ENCODE results near the gene SYT12.
"Not testable (repeated sequence)": the region's sequence is repeated elsewhere in the genome, so short reads cannot be mapped to it uniquely, and the experiment has no call there.

The SYT12 gene, protein sequence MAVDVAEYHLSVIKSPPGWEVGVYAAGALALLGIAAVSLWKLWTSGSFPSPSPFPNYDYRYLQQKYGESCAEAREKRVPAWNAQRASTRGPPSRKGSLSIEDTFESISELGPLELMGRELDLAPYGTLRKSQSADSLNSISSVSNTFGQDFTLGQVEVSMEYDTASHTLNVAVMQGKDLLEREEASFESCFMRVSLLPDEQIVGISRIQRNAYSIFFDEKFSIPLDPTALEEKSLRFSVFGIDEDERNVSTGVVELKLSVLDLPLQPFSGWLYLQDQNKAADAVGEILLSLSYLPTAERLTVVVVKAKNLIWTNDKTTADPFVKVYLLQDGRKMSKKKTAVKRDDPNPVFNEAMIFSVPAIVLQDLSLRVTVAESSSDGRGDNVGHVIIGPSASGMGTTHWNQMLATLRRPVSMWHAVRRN

DNA sequence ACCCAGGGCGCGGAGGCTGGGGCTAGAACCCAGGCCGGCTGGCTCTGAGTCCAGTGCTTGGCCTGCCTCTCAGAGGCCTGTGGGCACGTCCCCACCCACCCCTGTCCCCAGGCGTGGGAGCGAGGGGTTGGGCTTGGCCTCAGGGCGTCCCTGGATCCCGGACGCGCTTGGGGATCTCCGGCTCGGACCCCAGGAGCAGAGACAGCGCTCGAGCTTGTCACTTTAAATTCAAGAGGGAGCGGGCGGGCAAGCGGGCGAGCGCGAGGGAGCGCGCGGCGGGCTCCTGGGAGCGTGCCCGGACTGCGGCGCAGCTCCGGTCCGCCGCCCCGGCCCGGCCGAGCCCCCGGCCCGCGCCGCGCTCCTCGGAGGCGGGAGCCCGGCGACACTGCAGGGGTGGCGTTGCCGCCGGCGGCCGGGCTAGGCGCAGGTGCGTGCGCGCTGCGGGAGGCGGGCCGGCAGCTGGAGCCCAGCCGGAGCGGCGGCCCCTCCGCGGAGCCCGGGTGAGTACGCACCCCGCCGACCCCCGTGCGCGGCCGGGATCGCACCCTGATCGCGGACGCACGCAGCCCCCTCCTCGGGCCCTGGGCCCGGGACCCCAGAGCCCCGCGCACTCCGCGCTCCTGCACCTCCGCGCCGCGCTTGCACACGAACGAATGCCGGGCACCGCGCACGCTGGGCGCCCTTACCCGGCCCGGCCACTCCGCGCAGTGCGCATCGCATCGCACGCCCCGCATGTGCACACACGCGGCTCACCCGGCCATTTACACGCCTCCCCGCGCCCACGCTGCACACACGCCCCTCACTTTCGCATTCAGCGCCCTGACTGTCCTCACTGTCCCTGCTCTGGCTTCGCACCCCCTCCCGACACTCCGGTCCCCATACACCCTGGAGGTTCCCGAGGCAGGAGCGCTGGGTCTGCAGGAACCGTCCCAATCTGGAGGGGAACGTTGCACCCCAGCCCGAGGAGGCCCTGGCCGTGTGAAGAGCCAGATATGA lies at the start of gene SYT12:
TSS of gene SYT12 (plus strand) at position 174 of the 996 bp plus-strand sequence. CDS start 7,011 bp downstream, outside the sequence.
- no peak for DNase-seq

DNA sequence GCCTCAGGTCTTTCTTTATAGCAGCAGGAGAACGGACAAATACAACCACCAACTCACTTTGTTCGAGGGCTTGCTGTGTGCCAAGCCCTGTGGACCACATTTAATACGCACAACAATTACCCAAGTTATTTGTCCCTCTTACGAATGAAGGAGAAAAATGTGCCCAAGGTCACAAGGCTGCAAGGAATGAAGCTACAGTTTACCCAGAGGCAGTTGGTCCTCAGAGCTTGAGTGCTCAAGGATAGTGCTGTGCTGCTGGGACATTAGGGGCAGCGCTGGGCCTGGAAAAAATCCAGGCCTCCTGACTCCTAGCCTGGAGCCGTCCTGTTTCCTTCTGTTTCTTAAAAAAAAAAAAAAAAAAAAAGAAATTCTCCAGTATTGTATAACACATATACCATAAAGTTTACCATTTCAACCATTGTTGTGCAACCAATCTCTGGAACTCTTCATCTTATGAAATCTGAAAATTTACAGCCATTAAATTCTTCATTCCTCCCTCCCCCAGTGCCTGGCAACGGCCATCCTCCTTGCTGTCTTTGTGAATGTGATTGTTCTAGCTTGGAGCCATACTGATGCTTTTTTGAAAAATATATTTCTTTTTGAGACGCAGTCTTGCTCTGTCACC lies 48.9 kb upstream of the SYT12 start:
- no peak for DNase-seq

DNA sequence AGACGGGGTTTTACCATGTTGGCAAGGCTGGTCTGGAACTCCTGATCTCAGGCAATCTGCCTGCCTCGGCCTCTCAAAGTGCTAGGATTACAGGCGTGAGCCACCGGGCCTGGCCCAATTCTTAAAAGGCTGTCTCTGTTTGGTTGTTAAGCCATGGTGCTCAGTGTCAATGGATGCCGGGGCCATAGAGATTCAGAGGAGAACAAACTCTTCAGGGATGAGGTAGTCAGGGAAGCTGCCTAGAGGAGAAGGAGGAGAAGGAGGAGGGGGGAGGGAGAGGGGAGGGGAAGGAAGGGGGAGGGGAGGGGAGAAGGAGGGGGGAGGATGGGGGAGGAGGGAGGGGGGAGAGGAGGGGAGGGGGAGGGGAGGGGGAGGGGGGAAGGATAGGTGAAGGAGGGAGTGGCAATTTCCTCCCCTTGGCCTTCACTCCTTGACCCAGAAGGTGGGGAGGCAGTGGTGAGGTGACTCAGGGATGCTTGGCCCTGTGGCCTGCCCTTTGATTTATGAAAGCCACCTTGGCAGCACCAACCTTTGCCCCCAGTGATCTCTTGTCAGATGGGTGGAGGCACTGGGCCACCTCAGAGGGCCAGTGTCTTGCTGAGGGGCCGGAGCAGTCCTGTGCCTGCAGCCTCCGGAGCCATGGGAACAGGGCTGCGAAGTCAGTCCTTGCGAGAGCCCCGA lies 48.1 kb upstream of the SYT12 start, which contains the start of gene C11orf86:
TSS of gene C11orf86 (plus strand) at position 581 of the 681 bp plus-strand sequence. CDS start at position 640, 59 bp downstream.
- no peak for DNase-seq

DNA sequence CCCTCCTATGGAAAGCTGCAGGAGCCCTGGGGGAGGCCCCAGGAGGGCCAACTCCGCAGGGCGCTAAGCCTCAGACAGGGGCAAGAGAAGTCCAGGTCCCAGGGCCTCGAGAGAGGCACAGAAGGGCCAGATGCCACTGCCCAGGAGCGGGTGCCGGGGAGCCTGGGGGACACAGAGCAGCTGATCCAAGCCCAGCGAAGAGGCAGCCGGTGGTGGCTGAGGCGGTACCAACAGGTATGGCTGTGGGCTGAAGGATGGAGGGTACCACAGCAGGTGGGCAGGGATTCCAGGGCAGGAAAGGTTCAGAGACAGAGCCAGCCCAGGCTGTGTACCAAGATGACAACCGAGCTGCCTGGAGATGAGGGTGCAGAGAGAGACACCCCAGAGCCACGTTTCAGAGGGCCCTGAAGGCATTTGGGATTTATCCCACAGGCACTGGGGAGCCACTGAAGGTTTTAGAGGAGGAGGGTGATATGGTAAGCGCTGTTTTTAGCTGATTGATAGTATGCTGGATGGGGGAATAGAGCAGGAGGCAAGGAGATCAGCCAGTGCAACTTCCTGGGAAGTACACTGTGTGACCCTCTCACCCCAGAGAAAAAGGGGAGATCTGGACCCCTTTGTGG lies 47.4 kb upstream of the SYT12 start:
- DNase-seq: no peak

DNA sequence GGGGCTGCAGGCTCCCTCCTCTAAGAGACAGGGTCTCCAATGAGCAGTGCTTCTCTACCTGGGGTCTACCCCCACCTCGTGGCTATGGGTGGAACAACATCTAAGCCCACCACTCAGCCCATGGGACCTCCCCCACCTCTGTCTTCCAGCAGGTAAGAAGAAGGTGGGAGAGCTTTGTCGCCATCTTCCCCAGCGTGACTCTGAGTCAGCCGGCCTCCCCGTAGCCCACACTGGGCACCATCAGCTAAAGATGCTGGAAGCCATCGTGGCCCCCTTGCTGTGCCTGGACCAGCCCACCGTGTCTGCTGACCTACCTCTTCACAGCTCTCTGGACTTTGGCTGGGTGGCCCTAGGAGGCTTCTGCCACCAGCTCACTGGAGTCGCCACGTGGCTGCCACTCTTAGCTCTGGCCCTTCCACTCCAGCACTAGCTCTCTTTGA lies 46.9 kb upstream of the SYT12 start:
- DNase-seq: no peak

DNA sequence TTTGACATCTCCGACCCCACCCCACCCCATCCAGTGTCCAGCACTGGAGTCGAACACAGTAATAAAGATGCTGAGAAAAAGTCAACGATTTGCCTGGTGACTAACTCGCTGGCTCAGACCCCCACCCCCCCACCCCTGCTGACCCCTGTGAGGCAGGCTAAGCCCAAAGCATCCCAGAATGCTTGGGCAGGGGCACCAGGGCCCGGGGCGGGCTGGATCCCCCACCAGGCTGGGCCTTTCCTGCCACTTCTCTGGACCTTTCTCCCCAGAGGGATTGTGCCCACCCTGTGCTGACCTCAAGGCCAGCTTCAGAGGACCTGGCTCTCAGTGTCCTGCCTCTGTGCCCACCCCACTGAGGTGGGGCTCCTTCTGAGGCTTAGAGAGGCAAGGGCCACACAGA lies 46.0 kb upstream of the SYT12 start:
- DNase-seq: no peak

DNA sequence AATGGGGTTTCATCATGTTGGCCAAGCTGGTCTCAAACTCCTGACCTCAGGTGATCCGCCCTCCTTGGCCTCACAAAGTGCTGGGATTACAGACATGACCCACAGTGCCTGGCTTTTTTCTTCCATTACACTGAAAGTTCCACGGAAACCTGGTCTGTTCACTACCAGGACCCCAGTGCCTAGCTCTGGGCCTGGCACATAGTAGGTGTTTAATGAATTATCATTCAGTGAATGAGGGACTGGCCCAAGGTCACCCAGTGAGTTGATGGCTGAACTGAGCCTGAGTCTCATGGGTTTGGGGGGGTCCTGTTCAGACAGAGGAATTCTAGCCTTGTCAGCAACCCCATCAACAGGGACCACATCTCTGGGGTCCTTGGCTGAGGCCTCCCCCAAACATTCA lies 44.7 kb upstream of the SYT12 start:
- no peak for DNase-seq

DNA sequence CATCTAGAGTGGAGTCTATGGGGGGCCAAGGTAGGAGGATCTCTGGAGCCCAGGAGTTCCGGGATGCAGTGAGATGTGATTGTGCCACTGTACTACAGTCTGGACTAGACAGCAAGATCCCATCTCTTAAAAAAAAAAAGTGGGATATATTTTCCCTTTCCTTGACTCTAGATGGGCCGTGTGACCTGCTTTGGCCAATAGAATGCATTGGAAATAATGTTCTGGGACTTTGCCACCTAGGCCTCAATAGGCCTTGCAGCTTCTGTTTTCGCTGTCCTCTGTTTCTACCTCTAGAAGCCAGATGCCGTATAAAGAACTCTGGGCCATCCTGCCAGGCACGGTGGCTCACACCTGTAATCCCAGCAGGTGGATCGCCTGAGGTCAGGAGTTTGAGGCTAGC lies 44.2 kb upstream of the SYT12 start:
- DNase-seq: no peak

DNA sequence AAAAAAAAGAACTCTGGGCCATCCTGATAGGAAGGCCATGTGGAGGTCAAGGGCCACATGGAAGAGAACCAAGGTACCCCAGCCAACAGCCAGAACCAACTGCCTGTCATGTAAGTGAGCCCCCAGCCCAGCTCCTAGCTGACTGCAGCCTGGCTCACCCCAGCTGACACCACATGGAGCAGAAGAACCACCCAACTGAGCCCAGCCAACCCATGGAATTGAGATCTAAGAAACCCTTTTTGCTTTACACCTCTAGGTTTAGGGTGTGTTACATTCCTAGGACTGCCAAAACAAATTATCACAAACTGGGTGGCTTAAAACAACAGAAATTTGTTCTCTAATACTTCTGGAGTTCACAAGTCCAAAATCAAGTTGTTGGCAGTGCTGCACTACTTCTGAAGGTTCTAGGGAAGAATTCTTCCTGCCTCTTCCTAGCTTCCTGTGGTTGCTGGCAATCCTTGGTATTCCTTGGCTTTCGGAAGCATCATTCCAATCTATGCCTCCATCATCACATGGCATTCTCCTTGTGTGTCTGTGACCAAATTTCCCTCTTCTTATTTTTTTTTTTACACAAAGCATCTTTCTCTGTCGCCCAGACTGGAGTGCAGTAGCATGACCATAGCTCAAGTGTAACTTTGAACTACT lies 43.5 kb upstream of the SYT12 start:
- no peak for DNase-seq

DNA sequence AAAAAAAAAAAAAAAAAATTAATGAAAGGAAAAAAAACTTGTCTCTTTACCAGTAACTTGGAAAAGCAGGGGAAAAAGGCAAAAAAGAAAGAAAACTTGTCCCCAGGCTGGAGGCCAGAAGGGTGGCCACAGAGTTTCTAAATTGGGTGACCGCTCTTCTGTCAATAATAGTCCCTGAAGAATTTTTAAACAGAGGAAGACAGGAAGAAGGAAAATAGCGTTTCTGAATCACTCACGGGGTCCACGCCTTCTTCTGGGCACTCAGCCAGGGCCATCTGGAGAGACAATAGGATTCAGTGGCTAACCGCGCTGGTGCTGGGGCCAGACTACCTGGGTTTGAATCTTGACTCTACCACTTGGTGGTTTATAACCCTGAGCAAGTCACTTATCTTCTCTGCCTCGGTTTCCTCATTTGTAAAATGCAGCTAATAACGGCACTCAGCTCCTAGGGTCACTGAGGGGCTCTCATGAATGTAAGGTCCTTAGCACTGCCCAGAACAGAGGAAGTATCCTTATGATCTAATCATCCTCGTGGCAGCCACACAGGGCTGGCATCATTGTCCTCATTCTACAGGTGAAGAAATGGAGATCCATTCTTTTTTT lies 40.9 kb upstream of the SYT12 start:
- DNase-seq: peak; percentile 96

DNA sequence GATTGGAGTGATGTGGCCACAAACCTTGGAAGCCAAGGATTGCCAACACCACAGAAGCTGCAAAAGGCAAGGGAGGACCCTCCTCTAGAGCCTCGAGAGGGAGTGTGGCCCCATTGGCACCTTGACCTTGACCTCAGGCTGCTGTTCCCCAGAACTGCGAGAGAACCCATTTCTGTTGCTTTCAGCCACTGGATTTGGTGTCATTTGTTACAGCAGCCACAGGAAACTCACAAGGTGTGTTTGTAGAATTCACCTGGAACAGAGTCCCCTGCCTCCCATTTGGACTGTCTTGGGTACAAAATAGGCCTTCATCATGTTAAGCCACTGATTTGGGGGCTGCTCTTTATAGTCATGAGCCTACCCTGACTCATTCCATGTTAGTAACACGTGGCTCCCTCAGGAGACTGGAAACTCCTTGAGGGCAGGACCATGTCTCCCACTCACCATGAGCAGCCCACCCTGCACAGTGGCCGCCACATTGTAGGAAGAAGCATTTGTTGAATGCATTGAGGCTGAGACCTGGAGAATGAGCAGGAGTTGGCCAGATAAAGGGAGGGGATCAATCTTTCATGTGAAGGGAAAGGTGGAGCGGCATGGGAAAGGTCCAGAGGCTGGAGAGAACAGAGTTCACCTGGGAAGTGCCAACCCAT lies 39.5 kb upstream of the SYT12 start:
- DNase-seq: no peak

DNA sequence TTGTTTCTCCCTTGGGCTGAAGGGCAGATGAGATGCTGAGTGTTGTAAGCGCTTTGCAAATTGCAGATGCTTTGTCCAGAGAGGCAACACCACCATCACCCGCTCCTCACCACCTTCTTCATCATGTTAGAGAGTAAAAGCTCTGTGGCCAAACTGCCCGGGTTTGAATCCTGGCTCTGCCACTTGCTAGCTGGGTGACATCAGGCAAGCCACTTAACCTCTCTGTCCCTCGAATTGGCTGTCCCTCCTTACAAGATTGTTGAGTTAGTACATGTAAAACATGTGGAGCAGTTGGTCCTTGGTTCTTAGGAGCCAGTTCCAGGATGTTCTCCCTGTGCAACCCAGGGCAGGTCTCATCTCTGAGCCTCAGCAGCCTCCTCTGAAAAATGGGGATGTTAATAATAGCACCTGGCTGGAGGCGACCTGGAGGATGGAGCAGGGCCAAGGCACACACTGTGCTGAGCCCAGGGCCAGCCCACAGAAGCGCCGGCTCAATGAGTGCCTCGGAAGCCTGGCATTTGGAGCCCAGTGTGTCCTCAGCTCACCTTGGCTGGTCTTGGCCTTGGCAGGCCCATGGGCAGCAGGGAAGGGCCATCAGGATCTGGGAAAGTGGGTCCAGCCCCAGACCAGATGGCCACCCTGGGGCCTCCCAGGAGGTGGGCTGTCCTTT lies 37.3 kb upstream of the SYT12 start:
- DNase-seq: no peak

DNA sequence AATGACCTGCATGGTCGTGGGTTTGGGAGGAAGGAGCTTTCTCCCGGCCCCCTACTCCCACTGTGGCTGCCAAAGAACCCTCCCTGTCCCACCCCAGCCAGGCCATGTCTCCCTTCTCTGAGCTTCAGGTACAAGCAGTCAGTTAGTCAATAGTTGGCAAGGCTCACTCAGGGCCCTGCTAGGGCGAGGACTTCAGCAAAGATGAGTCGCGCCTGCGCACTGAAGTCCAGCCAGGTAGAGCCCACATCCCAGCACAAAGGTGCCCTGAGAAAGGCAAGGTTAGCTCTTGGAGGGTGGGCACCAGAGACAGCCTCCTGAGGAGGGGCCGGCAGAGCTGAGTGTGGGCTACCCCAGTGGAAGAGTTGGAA lies 36.8 kb upstream of the SYT12 start:
- no peak for DNase-seq

DNA sequence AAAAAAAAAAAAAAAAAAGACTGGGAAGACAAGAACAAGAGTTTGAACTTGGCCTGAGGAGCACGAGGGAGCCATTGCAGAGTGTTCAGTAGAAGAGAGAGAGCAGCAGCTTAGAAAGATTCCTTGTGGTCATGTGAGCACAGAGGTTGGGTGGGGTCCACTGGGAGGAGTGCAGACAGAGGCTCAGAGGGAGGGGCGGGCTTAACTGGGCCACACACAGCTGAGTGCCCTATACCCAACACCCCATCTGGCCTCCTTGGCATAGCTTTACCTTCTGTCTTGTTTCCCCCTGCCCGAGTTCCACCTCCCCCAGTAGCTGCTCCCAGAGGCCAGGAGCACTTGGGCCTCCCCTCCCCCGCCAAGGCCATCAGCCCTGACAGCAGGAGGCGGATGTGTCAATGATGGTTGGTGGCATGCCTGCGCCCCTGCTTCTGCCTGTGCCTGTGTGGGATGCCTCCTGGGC lies 35.7 kb upstream of the SYT12 start:
- DNase-seq: peak; percentile 66

DNA sequence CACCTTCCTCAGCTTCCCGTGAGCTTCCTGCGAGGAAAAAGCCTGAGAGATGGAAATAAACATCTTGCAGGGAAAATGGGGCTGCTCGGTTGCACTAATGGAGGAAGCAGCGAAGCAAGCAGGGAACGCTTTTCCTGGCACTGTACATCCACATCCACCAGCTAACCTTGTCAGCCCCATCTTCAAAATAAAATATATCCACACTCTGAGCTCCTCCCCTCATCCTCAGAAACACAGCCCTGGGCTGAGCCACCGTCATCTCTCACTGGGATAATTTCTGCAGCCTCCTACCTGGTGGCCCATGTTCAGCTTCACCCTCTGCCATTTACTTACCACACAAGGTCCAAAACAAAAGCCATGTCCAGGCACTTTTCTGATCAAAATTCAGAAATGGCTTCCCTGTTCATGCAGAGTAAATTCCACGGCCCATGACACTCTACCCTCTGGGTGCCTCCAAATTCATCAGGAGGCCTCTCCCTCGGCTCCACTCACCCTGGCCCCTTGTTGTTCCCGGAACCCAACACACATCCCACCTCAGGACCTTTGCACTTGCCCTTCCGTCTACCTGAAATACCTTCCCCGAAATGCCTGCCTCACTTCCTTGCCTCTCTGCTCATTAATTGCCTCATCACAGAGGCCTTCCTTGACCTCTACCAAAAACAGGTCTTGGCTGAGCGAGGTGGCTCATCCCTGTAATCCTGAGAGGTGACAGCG lies 34.9 kb upstream of the SYT12 start:
- no peak for DNase-seq

DNA sequence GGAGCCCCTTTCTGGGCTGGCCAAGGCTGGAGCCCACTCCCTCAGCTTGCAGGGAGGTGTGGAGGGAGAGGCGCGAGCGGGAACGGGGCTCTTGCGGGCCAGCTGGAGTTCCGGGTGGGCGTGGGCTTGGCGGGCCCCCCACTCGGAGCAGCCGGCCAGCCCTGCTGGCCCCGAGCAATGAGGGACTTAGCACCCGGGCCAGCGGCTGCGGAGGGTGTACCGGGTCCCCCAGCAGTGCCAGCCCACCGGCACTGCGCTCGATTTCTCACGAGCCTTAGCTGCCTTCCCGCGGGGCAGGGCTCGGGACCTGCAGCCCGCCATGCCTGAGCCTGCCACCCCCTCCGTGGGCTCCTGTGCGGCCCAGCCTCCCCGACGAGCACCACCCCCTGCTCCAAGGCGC lies 34.2 kb upstream of the SYT12 start:
- DNase-seq: not testable (repeated sequence)

DNA sequence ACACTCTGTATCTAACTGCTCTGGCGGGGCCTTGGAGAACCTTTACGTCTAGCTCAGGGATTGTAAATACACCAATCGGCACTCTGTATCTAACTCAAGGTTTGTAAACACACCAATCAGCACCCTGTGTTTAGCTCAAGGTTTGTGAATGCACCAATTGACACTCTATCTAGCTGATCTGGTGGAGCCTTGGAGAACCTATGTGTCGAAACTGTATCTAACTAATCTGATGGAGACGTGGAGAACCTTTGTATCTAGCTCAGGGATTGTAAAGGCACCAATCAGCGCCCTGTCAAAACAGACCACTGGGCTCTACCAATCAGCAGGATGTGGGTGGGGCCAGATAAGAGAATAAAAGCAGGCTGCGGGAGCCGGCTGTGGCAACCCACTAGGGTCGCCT lies 33.6 kb upstream of the SYT12 start:
- not testable (repeated sequence) for DNase-seq

DNA sequence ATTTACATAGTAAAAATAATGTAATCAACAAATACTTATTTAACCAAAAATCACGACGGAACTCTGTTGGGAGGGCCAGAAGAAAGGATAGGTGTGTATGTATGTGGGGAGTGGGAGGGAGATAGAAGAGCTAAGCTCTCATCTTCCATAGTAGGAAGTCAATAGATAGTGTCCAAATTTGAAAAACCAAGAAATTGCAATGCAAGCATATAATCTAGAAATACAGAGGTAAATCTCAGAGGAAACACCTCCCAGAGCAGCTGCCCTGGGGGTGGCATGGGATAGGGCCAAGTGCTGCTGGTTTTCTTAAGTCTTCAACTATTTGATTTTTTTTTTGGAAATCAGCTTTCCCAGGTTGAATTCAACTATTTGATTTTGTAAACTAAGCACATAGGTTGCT lies 30.9 kb upstream of the SYT12 start:
- no peak for DNase-seq

DNA sequence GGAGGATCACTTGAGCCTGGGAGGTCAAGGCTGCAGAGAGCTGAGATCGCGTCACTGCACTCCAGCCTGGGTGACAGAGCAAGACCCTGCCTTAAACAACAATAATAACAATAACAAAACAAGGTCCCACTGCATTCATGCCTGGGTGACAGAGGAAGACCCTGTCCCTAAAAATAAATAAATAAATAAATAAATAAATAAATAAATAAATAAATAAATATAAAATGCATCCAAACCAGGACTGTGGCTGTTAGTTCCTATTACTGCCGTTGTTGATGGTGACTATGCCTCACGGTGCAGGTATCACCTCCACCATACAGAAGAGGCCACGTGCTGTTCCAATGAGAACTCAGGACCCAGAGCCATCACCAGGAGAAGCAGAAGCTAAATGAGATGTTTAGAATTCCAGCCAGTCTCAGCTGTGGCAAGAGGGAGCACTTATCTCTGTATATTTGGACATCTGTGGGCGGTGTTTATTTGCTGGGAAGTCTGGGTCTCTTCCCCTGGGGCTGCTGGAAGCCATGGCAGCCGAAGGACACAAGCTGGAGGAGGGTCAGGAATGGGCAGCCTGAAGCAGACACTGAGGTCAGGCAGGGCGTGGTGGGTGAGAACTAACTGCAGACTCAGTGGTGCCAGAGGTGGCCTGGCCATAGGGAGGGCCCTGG lies 26.2 kb upstream of the SYT12 start:
- no peak for DNase-seq

All from hematopoietic multipotent progenitor cell treated with erythropoietin and hydrocortisone succinate and interleukin-3 and kit ligand, for 6 days (in vitro differentiated cells).